HK-2 (cell line): Measurements from ENCODE around the gene PTPRQ.
"Not testable (repeated sequence)": the region's sequence is repeated elsewhere in the genome, so short reads cannot be mapped to it uniquely, and the experiment has no call there.

Experiments used
- DNase-seq: peaks from one replicate; pipeline ENCODE4 v3.0.0-alpha.2; 2018; ENCODE audit not compliant: unreplicated experiment

The PTPRQ gene

DNA sequence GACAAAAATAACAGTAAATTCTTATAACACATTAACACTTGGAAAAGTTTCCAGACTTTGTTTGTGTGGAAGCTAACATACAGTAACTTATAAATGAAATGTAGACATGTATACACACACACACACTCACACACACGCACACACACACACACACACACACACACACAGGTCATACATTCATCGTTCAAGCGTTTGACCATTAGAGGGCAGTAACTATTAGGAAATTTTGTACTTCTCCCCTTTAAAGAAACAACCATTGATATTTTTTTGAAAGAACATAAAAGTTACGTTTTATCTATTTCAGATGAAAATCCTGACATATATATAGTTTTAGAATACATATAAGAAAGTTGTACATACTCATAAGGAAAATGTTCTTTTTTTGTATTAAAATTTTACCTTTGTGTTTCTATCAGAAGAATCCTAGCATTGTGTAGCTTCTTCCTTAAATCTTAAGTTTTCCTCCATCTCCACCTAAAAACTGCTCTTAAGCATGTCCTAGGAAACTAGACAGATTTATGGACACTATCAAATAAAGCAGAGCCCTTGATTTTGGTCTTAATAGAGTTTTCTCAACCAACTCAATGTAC is 29.0 kb downstream of the PTPRQ start:
- peak; percentile 46 for DNase-seq

DNA sequence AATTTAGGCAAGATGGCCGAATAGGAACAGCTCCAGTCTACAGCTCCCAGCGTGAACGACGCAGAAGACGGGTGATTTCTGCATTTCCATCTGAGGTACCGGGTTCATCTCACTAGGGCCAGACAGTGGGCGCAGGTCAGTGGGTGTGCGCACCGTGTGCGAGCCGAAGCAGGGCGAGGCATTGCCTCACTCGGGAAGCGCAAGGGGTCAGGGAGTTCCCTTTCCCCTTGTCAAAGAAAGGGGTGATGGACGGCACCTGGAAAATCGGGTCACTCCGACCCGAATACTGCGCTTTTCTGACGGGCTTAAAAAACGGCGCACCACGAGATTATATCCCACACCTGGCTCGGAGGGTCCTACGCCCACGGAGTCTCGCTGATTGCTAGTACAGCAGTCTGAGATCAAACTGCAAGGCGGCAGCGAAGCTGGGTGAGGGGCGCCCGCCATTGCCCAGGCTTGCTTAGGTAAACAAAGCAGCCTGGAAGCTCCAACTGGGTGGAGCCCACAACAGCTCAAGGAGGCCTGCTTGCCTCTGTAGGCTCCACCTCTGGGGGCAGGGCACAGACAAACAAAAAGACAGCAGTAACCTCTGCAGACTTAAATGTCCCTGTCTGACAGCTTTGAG is 33.6 kb downstream of the PTPRQ start:
- not testable (repeated sequence) for DNase-seq

DNA sequence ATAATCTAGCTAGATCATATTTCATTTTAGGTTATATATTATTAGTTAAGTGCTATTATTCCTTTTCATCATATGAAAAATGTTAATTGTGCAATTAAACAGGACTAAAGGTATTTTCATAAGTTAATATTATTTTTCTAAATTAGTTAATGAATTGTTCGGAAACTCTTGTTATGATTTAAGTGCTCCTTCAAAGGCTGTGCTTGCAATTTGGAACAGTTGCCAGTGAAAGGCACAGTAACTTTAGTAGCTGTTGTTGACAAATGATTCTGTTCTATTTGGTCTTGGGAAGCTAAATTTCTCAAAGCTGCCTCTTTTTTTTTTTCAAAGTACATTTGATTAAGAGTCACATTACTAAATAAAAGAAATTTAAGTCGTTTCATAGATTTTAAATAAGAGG is 40.7 kb downstream of the PTPRQ start:
- DNase-seq, result no peak

DNA sequence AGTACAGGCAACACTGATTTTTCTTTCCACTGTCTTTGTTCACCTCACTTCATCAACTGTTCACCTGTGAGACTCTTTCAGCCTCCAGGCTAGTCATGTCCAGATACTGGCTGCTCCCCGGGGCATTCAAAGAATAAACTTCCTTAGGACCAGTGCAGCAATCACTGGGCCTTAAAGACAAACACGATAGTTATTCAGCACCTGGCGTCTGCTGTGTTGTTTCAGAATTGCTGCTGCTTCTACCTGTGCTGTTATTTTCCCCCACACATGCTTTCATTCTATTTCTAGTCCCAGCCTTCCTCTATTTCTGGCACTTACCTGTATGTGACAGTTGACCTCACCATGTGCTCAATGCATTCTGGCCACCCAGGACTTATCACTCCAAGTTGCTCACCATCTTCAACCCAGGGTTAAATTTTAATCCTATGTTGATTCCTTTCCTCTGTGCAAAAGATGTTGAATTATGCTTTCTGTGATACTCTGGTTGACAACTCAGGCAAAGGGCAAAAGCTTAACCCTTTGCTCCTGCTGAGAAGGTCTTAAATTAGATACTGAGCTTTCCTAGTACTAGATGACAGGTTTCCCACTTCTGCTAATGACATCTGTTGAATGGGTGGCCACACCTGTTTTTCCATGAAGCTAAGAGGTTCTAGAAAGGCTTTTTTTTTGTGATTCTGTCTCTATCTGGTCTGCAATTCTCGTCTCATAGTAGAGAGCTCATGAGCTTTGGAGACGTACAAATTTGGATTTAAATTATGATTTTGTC is 41.4 kb downstream of the PTPRQ start:
- no peak for DNase-seq

DNA sequence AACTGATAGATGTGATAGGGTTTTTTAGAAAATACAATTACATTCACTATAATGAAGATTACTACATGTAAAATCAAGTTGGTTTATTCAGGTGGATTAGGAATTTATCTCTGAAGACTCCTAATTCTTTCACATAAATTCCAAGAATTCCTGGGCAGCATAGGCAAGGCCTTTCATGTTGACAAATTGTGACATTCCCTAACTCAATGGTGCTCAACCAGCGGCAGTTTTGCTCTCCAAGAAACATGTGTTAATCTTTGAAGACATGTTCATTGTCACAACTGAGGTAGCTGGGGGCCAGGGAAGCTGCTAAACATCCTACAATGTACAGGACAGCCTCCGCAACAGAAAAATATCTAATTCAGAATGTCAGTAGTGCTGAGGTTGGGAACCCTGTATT is 46.3 kb downstream of the PTPRQ start:
- no peak for DNase-seq

DNA sequence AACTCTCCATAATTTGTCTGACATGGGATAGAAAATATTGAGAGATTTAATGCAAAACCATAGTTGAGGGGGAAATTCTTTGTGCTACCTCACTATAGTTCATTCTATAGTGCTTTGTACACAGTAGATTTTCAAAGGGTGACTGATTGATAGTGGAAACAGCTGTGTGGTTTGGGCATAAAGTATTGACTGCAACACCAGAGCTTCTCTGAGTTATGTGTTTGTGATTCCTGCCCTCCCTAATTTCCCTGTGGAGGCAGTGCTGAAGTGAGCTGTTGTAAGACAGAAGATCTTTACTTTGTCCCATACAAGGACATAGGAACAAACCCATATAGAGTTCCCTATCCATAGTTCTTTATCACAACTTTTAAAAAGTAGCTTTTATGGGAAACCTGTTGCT is 47.1 kb downstream of the PTPRQ start:
- DNase-seq, result no peak

DNA sequence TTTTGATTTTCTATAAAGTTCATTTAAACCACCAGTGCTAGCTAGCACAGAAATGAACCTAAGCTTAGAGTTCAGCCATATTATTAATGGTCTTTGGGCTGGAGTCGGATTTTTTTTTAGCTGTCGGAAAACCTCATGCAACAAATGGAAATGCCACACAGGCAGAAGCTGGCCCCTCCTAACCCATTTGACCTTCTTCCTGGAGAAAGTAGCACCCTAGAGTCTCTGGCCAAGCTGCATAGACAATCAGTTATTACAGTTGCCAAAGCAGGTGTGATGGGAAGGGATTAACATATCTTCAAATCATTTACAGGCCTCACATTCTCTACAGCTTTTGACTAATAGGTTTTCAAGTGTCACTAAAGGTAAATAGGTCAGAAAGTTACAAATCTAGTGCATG is 49.4 kb downstream of the PTPRQ start:
- no peak for DNase-seq

DNA sequence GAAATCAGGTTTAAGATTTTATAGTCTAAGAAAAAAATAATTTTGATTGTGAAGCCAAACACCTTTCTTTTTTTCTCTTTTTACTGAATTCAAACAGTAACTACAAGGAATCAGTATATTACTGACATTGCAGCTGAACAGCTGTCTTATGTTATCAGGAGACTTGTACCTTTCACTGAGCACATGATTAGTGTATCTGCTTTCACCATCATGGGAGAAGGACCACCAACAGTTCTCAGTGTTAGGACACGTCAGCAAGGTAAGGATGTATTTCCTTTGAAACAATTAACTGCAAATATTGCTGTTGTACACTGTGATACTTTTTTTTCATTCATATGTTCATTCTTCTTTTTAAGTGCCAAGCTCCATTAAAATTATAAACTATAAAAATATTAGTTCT is 50.8 kb downstream of the PTPRQ start:
- no peak for DNase-seq

DNA sequence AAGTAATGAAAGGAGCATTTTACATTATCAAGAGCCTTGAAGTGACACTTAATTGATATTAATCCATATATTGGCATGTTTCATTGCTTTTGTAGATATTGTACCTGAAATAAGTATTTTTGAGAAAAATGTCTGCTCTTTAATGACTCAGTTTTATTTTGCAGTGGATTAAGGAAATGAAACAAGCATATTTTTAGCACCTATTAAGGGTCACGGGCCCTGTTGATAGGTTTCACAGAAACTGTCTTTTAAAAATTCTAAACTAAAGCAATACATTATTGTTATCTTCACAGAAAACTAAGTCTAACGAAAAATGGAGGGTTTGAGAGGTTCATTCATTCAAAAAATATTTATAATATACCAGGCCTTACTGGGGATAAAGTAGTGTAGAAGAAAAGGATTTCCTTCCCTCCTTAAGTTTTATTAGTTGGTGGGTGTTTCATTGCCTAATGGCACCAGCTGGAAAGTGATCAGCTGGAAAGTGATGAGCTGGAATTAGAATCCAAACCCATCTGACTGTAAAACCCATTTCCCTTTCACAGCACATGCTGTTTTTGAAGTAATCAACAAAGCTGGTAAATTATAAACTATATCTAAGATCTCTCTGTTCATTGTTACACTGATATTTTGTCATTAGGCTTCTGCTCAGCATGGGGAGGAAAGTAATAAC is 54.2 kb downstream of the PTPRQ start:
- DNase-seq, result no peak

DNA sequence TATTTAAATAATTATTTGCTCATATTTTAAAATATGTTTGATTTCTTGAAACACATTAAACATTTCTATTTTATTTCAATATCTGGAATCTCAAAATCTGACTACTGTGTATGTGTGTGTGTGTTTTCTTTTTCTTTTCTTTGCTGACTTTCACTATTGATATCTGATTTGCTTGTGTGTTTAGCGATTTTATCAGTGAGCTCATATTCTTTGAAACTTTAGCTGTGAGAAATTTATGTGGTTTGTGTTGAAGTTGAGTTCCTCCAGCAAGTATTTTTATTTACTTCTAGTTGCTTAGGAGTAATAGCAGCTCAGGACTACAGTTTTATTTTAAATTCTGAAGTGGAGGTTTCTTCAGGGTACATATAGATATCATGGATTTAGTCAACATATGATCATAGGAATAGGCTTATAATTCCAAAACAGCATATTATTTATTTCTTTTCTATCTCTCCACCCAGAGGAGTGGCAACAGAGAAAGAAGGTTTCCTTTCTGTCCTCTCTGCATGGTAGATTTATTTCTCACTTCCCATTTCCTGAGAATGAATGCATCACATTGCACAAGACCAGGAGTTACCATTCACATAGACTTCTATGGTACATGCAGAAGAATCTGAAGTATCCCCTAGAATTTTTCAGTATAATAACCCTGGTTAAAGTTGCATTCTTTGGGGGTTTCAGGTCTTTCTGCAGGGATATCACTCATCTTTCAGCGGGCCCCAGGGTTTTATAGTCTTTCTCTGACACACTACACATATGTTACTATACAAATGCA is 60.5 kb downstream of the PTPRQ start:
- DNase-seq, result no peak

DNA sequence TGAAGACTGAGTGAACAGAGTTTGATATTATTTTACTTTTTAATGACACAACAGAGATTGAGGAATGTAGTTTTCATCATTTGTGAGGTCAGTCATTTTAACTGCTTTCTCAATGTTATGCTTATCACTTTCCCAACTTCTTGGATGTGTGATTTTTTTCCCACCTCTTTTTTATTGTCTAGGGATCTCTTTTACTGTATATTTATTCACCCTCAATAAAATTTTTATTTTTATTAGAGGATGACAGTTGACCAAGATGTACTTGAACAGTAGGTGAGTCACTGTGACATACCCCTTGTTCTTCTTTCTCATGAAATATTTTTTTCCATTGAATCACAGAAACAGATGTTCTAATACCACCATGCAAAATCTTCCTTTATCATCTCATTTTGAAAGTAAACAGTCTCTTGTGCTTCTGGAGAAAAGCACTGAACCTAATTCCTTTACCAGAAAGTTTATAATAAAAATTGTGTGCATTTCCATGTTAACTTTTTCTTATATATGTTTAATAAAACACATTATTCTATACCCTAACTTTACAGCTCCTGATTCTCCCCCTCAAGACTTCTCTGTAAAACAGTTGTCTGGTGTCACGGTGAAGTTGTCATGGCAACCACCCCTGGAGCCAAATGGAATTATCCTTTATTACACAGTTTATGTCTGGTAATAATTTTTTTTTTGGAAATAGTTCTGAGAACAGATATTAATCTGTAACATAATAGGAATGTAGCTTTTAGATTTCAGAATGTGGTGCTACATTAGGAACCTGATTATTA is 65.9 kb downstream of the PTPRQ start:
- no peak for DNase-seq

DNA sequence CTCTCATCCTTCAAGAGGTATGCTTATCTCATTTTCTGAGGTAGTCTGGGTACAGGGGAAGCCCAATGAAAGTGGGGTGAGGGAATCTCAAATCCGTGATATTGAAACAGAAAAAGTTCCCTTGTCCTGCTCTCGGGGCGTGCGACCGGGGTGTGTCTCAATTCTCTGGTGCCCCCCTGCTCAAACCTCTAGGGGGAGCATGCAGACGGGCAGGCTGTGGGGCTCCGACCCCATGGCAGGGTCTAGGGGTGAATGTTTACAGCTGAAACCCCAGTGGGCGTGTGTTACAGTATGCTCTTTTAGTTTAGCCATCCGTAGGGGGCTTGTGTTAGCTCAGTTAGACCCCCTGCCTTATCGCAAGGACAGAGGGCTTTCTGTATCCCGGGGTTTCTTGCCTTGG is 68.7 kb downstream of the PTPRQ start:
- no peak for DNase-seq

DNA sequence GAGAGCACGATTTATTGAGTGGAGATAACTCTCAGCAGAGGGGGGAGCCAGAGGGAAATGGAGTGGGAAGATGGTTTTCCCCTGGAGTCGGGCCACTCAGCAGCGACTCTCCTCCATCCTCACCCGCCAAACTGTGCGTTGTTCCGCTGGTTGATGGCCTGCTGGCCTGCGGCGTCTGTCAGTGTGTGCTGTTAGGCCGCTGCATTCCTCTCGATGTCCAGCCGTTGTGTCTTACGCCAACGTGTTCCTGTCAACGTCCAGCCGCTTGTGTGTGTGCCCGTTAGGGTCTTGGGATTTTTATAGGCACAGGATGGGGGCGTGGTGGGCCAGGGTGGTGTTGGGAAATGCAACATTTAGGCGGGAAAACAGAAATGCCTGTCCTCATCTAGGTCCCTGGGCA is 69.2 kb downstream of the PTPRQ start:
- no peak for DNase-seq

DNA sequence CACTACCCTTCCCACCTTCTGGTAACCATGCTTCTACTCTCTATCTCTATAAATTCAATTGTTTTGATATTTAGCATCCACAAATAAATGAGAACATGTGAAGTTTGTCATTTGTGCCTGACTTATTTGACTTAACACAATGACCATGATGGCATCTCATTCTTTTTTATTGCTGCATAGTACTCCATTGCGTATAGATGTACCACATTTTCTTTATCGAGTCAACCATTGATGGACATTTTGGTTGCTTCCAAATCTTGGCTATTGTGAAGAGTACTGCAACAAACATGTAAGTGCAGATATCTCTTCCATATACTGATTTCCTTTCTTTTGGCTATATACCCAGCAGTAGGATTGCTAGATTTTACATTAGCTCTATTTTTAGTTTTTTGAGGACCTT is 73.6 kb downstream of the PTPRQ start:
- no peak for DNase-seq

DNA sequence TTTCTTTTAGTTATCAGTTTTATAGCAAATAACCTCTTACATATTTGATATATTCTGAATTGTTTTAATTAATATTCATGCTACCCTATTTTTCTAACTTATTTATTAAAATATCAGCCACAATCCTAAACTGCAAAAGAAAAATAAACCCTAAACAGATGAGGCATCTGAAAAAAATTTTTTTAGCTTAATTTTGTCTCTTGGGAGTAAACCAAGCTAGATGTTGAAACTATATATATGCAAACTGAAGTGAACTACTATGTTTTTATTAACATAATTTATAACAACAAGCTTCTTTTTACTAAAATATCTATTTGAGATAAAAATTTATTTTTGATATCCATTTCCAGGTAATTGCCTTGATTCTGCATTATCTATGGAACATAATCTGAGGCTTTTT is 87.6 kb downstream of the PTPRQ start:
- no peak for DNase-seq

DNA sequence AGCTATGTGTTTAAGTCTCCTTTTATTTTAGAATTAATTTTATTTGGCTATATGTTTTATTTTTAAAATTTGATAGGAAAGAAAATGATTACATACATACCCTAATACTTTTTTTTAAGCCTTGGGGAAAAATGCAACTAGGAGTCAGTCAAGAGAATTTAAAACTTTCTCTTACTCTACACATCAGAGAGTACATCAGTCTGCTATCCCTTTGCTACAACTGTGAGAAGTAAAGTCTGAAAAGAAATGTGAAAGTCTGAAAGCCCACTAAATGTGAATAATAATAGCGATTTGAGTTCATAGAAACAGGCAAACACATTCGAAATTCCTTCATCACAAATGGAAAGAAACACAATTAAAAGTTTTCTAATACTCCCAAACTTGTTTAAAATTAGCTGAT is 95.0 kb downstream of the PTPRQ start:
- no peak for DNase-seq

DNA sequence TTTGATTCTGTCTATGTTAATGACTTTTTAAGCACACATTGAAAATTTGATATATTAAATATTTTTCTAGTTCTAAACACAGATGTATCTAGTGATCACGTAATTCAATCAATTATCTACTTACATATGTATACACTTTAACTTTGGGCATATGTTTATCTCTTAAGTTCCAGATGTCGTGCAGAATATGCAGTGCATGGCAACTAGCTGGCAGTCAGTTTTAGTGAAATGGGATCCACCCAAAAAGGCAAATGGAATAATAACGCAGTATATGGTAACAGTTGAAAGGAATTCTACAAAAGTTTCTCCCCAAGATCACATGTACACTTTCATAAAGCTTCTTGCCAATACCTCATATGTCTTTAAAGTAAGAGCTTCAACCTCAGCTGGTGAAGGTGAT is 105.3 kb downstream of the PTPRQ start:
- no peak for DNase-seq

DNA sequence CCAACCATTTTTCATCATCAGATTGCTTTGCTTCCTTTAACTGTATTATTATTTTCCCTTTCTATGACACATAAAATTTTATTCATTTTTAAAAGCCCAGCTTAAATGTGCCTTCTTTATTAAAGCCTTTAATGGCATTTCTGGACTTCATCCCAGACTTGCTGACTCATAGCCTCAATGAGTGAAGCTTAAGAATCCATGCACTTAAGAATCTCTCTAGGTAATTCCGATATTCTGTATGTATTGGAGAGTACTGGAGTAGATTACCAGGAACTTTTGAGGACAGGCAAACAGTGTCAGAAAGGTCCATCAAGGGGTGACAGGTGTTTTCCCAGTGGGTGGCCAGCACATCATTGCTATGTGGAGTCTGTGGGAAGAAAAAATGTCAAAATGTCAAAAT is 107.9 kb downstream of the PTPRQ start:
- DNase-seq, result peak; percentile 2

DNA sequence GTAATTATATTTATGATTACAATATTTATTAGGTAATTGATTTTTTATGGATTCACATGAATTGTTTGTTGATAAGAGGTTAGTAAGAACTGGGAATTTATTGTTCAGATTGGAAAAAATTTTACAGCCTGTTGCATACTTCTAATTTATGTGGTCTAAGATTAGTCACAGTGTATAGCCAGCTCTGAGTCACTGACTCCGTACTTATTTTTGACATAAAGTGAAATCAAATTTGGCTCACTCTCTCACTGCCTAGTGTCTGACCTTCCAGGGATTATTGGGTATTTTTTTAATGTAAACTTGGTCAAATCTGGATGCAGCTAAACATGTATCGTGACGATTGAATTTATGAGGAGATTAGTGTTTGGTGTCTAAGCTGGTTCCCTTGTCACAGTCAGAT is 109.3 kb downstream of the PTPRQ start:
- DNase-seq, result no peak

DNA sequence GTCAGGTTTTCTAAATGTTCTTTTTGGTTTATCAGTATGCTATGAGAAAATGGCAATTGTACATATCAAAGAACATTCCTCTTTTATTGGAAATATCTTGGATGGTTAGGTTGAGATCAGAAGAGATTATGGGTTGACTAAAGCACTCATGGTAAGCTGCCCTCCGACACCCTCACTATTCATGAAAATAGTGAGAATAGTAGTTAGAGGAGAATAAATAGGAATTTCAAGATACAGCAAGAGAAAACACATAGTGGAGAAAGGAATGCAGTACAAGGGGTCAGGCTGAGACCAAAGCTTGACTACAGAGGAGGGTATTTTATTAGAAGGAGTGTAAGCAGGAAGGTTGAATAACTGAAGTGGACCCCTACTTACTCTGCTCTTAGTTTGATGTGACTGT is 112.5 kb downstream of the PTPRQ start:
- DNase-seq, result no peak

DNA sequence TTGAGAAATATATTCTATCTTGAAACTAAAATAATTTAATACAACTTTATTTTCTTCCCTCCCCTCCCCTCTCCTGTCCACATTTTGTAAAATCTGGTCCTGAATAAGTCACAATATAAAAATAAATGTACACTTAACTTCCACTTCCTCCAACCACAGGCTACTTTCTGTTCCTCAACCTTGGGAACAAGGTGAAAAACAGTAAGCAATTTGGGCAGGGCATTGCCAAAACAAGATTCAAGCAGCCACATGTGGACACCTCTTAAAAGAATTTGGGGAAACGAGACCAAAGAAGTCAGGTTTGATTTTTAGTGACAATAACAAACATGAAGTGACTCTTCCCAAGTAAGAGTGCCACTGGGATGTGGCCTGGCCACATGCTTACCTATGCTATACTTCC is 115.7 kb downstream of the PTPRQ start:
- DNase-seq, result no peak
